ENCODE results near the gene C5orf15.

DNA sequence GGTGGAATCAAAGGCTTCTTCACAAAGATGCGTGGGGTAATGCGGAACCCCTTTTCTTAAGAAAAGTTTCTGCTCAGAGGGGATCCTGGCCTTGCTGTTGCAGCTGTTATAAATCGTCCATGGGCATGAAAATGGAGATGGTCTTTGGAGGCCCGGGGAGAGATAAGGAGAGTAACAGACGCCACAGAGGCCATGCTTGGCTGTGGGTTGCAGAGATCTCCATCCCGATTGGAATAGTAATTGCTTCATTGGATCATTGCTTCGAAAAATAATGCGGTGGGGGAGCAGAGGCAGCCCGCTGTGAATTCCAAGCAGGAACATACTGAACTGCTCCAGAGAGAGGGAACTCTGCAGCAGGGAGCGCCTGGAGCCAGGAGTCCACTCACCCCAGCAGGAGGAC, 55.5 kb downstream of the C5orf15 start:
- TF ChIP-seq, protein P1, sequence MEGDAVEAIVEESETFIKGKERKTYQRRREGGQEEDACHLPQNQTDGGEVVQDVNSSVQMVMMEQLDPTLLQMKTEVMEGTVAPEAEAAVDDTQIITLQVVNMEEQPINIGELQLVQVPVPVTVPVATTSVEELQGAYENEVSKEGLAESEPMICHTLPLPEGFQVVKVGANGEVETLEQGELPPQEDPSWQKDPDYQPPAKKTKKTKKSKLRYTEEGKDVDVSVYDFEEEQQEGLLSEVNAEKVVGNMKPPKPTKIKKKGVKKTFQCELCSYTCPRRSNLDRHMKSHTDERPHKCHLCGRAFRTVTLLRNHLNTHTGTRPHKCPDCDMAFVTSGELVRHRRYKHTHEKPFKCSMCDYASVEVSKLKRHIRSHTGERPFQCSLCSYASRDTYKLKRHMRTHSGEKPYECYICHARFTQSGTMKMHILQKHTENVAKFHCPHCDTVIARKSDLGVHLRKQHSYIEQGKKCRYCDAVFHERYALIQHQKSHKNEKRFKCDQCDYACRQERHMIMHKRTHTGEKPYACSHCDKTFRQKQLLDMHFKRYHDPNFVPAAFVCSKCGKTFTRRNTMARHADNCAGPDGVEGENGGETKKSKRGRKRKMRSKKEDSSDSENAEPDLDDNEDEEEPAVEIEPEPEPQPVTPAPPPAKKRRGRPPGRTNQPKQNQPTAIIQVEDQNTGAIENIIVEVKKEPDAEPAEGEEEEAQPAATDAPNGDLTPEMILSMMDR (IDR thresholded peaks at IDR 0.05), result no peak
- TF ChIP-seq ZFX (IDR thresholded peaks at IDR 0.05; ENCODE audit: borderline replicate concordance), result no peak

All from 22Rv1 (cell line).